ENCODE measurements around the gene COL27A1. TPM values are rescaled to one million over a fixed set of nuclear protein-coding genes. Genes with fewer than 3 reads are reported as not detected.

Gene COL27A1
- total and polyA plus RNA-seq, 9 of the 15 experiments (the other 6 are each of a cell fraction or from before 2014, with no cell fraction given), result 0.07 TPM; not detected in 8

- intact Hi-C loops (cut with micrococcal nuclease), result no loop called here
- CTCF ChIA-PET (ENCODE audit: low intra/inter-chr PET ratio), result no interaction called here
- no TSS peak for BruUV-seq (replicated peaks)
These were observed 118.1 kb downstream of the COL27A1 start for GRCh38 chr9:114273461-114273881.

More at GRCh38 chr9:114273461-114273881, 118.1 kb downstream of the COL27A1 start:
- POLR2A ChIA-PET, result interaction anchor here (1.2 kb wide), 1 partner anchor 17 kb away, joined by 6 read pairs; no protein-coding TSS in a partner anchor
- ATAC-seq (no peak), DNase-seq (ENCODE audit: extremely low read depth in 1 of 4, low spot score in 3 of 4) (no peak), FAIRE-seq (no peak)
- no peak overlapping the region for H2AFZ ChIP-seq (ENCODE audit: low read depth, low read length)
- no peaks in the 10 kb centered on the region for H3K9me1 ChIP-seq (ENCODE audit: control insufficient read depth, insufficient read depth, low read length)
- in situ Hi-C loops (cut with MboI), result no loop called here
- H3K9me3 ChIP-seq (replicated peaks; ENCODE audit: control insufficient read depth, insufficient read depth, low read depth, low read length), result no peaks in the 10 kb centered on the region
- H4K20me1 ChIP-seq (replicated peaks; ENCODE audit: control insufficient read depth, insufficient read depth, low read length), result peaks cover 8% of the 10 kb centered on the region
- H3K9ac ChIP-seq (ENCODE audit: insufficient read depth in 1 of 2, low read depth in 2 of 2, low read length in 2 of 2), result no peak overlapping the region
- peaks cover 3 to 47% of the 10 kb centered on the region in 2 experiments; a peak in 2 of 5 replicates for H3K27me3 ChIP-seq (ENCODE audit: control insufficient read depth in 2 of 2, insufficient read depth in 2 of 2, low read length in 2 of 2)
- no peaks in the 10 kb centered on the region for H3K4me1 ChIP-seq (replicated peaks in 1 of 2; ENCODE audit: control insufficient read depth in 2 of 2, insufficient read depth in 2 of 2, low read length in 2 of 2)
- TF ChIP-seq TAF7 (tag; IDR thresholded peaks at IDR 0.05) (no peak), RNF2 (IDR thresholded peaks at IDR 0.05) (no peak), STAT5B (CRISPR knock-in tag; IDR thresholded peaks at IDR 0.05) (no peak), HNRNPK (IDR thresholded peaks at IDR 0.05; ENCODE audit: low read depth, low read length, poor library complexity, severe bottlenecking) (no peak), GTF3C2 (IDR thresholded peaks at IDR 0.05; ENCODE audit: borderline replicate concordance, extremely low read depth, insufficient read length) (no peak), KAT7 (CRISPR knock-in tag; IDR thresholded peaks at IDR 0.05; ENCODE audit: borderline replicate concordance) (no peak), POLR3G (IDR thresholded peaks at IDR 0.05; ENCODE audit: extremely low read depth, insufficient read length, insufficient replicate concordance) (no peak), MBD2 (IDR thresholded peaks at IDR 0.05; ENCODE audit: borderline replicate concordance, low read depth) (no peak), SMARCC2 (IDR thresholded peaks at IDR 0.05; ENCODE audit: low read depth) (no peak), ZNF140 (CRISPR knock-in tag; IDR thresholded peaks at IDR 0.05) (no peak), ZBTB26 (CRISPR knock-in tag; IDR thresholded peaks at IDR 0.05) (no peak), CBX8 (IDR thresholded peaks at IDR 0.05; ENCODE audit: borderline replicate concordance, extremely low read depth, low read depth, low read length, poor library complexity, severe bottlenecking) (no peak), CCAR2 (IDR thresholded peaks at IDR 0.05; ENCODE audit: low read depth, low read length) (no peak), SMAD2 (IDR thresholded peaks at IDR 0.05; ENCODE audit: low read depth, low read length) (no peak), SIX5 (IDR thresholded peaks at IDR 0.05; ENCODE audit: borderline replicate concordance in 1 of 2, insufficient read depth in 1 of 2, low read depth in 1 of 2, low read length in 2 of 2) (no peak), XRCC3 (IDR thresholded peaks at IDR 0.05) (no peak)
- no peak overlapping the region for H3K4me2 ChIP-seq (ENCODE audit: insufficient read depth, low read length)
- H3K27ac ChIP-seq (ENCODE audit: extremely low read depth, low read depth, low read length), result no peak overlapping the region
- H3K36me3 ChIP-seq (ENCODE audit: control insufficient read depth, insufficient read depth, low read length), result no peaks in the 10 kb centered on the region
- WGBS (ENCODE audit: insufficient coverage, low coverage, missing lambda C conversion rate), result 5% methylated on average over 7 of the region's 7 CpGs
- no peak overlapping the region for H3K4me3 ChIP-seq
- H3K79me2 ChIP-seq (ENCODE audit: control insufficient read depth, insufficient read depth, low read length), result no peaks in the 10 kb centered on the region

Data from K562 (cell line).